Measurements from ENCODE around the gene ELF5. TPM values are rescaled to one million over a fixed set of nuclear protein-coding genes. Genes with fewer than 3 reads are reported as not detected.

The ELF5 gene
- total RNA-seq, 8 experiments from 2014 or later: 0.17 to 0.57 (median 0.28) TPM; not detected in 5

DNA sequence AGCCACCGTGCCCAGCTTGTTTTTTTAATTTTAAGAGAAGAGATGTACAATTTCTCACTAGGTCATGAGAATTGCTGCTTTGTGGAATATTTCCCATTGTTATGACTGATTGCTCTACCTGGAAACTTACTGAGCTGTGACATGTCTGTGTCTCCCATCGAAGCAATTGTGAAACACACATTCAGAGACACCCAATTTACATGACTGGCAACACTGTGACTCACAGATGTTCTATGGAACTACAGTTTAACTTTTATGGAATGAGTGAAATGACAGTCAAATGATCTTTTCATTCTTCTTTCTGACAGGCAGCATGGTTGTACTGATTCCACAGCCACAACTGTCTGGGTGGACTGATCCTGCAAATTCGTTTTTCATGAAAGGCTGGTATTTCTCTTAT, 32.3 kb downstream of the ELF5 start:
- Histone ChIP-seq H3K4me3 (no peak overlapping the region), H3K27ac (no peak overlapping the region), H3K4me1 (replicated peaks in 1 of 2) (no peaks in the 10 kb centered on the region)
- in situ Hi-C loops (cut with MboI; ENCODE audit: low pct_unique_long_range_greater_than_20kb in 2 of 9, low sequenced_read_pairs in 9 of 9, unreplicated experiment in 9 of 9): loop anchor here in 3 of 9 experiments (25.0 kb wide), 2 partner anchors 119 to 319 kb away; partner anchors contain the start of gene ABTB2 (in 2 of the 3)
- ATAC-seq (replicated peaks in 6 of 8): peak in 2 of 8 experiments; percentile 32 to 64
- 0 to 67% (median 48%) methylated on average over 1 to 3 of the region's 3 CpGs; no CpG with 5 or more reads in 5 of the 10 experiments for WGBS, 10 experiments

GRCh38 chr11:34480314-34480713, 33.3 kb downstream of the ELF5 start:
- ATAC-seq (replicated peaks in 6 of 8): no peak
- Histone ChIP-seq H3K4me3 (no peak overlapping the region), H3K4me1 (replicated peaks in 1 of 2) (no peaks in the 10 kb centered on the region), H3K27ac (no peak overlapping the region)
- in situ Hi-C loops (cut with MboI; ENCODE audit: low pct_unique_long_range_greater_than_20kb in 2 of 9, low sequenced_read_pairs in 9 of 9, unreplicated experiment in 9 of 9): loop anchor here in 3 of 9 experiments (25.0 kb wide), 2 partner anchors 118 to 318 kb away; partner anchors contain the start of gene ABTB2 (in 2 of the 3)
- 8 to 100% (median 30%) methylated on average over 1 to 3 of the region's 3 CpGs; no CpG with 5 or more reads in 4 of the 10 experiments for WGBS, 10 experiments

GRCh38 chr11:34478845-34479663, 34.5 kb downstream of the ELF5 start:
- Histone ChIP-seq H3K27ac (no peak overlapping the region), H3K4me3 (no peak overlapping the region), H3K4me1 (replicated peaks in 1 of 2) (peaks cover 0 to 8% of the 10 kb centered on the region in 2 donors)
- no peak for ATAC-seq (replicated peaks in 6 of 8)
- in situ Hi-C loops (cut with MboI; ENCODE audit: low pct_unique_long_range_greater_than_20kb in 2 of 9, low sequenced_read_pairs in 9 of 9, unreplicated experiment in 9 of 9): loop anchor here in 3 of 9 experiments (25.0 kb wide), 2 partner anchors 117 to 317 kb away; partner anchors contain the start of gene ABTB2 (in 2 of the 3)
- 19 to 92% (median 67%) methylated on average over 1 to 8 of the region's 8 CpGs; no CpG with 5 or more reads in 1 of the 10 experiments for WGBS, 10 experiments

- Histone ChIP-seq H3K27ac (no peak overlapping the region), H3K4me3 (no peak overlapping the region), H3K4me1 (replicated peaks in 1 of 2) (peaks cover 0 to 8% of the 10 kb centered on the region in 2 donors)
- in situ Hi-C loops (cut with MboI; ENCODE audit: low pct_unique_long_range_greater_than_20kb in 2 of 9, low sequenced_read_pairs in 9 of 9, unreplicated experiment in 9 of 9): loop anchor here in 3 of 9 experiments (25.0 kb wide), 2 partner anchors 115 to 315 kb away; partner anchors contain the start of gene ABTB2 (in 2 of the 3)
- 80 to 100% (median 93%) methylated on average over 1 to 4 of the region's 4 CpGs; no CpG with 5 or more reads in 6 of the 10 experiments for WGBS, 10 experiments
- ATAC-seq (replicated peaks in 6 of 8): no peak
Measured at GRCh38 chr11:34476849-34477248, 36.7 kb downstream of the ELF5 start.

DNA sequence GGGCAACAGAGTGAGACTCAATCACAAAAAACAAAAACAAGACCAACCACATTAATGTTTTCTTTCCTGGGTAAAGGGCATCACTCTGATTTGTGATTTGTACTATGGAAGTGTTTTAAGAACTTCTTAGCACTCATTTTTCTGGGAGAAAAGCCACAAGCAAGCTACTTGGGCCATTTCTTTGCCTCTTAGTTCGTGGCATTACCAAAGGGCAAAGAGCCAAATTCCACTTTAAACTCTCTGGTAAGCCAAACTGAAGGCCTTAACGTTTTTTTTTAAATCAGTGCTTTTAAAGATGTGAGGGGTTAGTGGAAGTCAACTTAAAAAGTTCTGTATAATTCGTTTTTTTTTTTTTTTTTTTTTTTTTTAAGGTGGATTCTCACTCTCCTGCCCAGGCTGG, 37.9 kb downstream of the ELF5 start:
- in situ Hi-C loops (cut with MboI; ENCODE audit: low pct_unique_long_range_greater_than_20kb in 2 of 9, low sequenced_read_pairs in 9 of 9, unreplicated experiment in 9 of 9): loop anchor here in 3 of 9 experiments (25.0 kb wide), 2 partner anchors 113 to 313 kb away; partner anchors contain the start of gene ABTB2 (in 2 of the 3)
- ATAC-seq (replicated peaks in 6 of 8): no peak
- WGBS, 10 experiments: 6 to 75% (median 45%) methylated on average over 1 to 3 of the region's 3 CpGs; no CpG with 5 or more reads in 1 of the 10 experiments
- Histone ChIP-seq H3K4me1 (replicated peaks in 1 of 2) (peaks cover 0 to 8% of the 10 kb centered on the region in 2 donors), H3K27ac (no peak overlapping the region), H3K4me3 (no peak overlapping the region)

- in situ Hi-C loops (cut with MboI; ENCODE audit: low pct_unique_long_range_greater_than_20kb in 2 of 9, low sequenced_read_pairs in 9 of 9, unreplicated experiment in 9 of 9): no loop called here
- no peak for ATAC-seq (replicated peaks in 6 of 8)
- no peak overlapping the region for H3K4me3 ChIP-seq
- H3K27ac ChIP-seq: no peak overlapping the region
- WGBS, 10 experiments: 80 to 100% (median 94%) methylated on average over 1 to 4 of the region's 4 CpGs
- H3K4me1 ChIP-seq (replicated peaks in 1 of 2): peaks cover 0 to 8% of the 10 kb centered on the region in 2 donors
Measured at GRCh38 chr11:34473603-34474169, 39.9 kb downstream of the ELF5 start.

- no peak overlapping the region for H3K4me3 ChIP-seq
- H3K4me1 ChIP-seq (replicated peaks in 1 of 2): no peaks in the 10 kb centered on the region
- 68 to 94% (median 91%) methylated on average over 2 to 8 of the region's 8 CpGs for WGBS, 10 experiments
- ATAC-seq (replicated peaks in 6 of 8): peak in 1 of 8 experiments; percentile 22
- no peak overlapping the region for H3K27ac ChIP-seq
- in situ Hi-C loops (cut with MboI; ENCODE audit: low pct_unique_long_range_greater_than_20kb in 2 of 9, low sequenced_read_pairs in 9 of 9, unreplicated experiment in 9 of 9): no loop called here
Measured at GRCh38 chr11:34468209-34468841, 45.3 kb downstream of the ELF5 start.

DNA sequence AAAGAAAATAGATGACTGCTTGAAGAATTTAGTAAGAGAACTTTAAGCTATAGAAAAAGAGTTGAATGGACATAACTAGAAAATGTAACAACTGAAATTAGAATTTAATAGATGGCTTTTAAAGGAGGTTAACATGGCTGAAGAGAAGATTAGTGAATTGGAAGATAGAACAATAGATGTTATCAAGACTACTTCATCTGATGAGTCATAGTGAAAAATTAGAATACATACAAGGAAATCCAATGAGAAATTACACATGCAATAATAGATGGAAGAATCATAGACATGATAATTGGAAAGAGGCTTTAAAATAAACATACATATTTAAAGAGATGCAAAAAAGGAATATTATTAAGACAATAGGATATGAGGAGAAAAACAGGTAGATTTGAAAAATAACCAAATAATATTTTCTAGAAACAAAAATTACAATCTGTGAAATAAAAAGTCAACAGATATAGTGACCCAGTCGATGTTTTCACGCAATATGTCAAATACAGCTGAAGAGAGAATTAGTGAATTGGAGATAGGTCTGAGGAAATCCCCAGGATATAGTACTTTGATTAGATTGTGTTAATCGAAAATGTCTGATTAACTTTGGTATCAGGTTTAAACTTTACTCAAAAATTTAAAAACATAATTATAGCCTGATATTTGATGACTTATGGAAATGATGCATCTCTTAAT, 46.6 kb downstream of the ELF5 start:
- Histone ChIP-seq H3K4me3 (no peak overlapping the region), H3K4me1 (replicated peaks in 1 of 2) (no peaks in the 10 kb centered on the region), H3K27ac (no peak overlapping the region)
- no peak for ATAC-seq (replicated peaks in 6 of 8)
- in situ Hi-C loops (cut with MboI; ENCODE audit: low pct_unique_long_range_greater_than_20kb in 2 of 9, low sequenced_read_pairs in 9 of 9, unreplicated experiment in 9 of 9): no loop called here
- WGBS, 10 experiments: 58 to 100% (median 77%) methylated on average over 1 to 3 of the region's 3 CpGs

- peak in 3 of 8 experiments; percentile 35 to 99 (median 97) for ATAC-seq (replicated peaks in 6 of 8)
- 38 to 93% (median 77%) methylated on average over 3 to 7 of the region's 7 CpGs for WGBS, 10 experiments
- in situ Hi-C loops (cut with MboI; ENCODE audit: low pct_unique_long_range_greater_than_20kb in 2 of 9, low sequenced_read_pairs in 9 of 9, unreplicated experiment in 9 of 9): no loop called here
- H3K4me1 ChIP-seq (replicated peaks in 1 of 2): no peaks in the 10 kb centered on the region
- H3K4me3 ChIP-seq: no peak overlapping the region
- H3K27ac ChIP-seq: no peak overlapping the region
Measured at GRCh38 chr11:34464591-34465051, 49.0 kb downstream of the ELF5 start.

- H3K27ac ChIP-seq: no peak overlapping the region
Measured at GRCh38 chr11:34461215-34461614, 52.4 kb downstream of the ELF5 start.

GRCh38 chr11:34460278-34460677, 53.3 kb downstream of the ELF5 start:
- in situ Hi-C loops (cut with MboI; ENCODE audit: low pct_unique_long_range_greater_than_20kb in 2 of 9, low sequenced_read_pairs in 9 of 9, unreplicated experiment in 9 of 9): no loop called here
- Histone ChIP-seq H3K4me1 (replicated peaks in 1 of 2) (no peaks in the 10 kb centered on the region), H3K27ac (no peak overlapping the region), H3K4me3 (no peak overlapping the region)
- no peak for ATAC-seq (replicated peaks in 6 of 8)
- 0 to 100% (median 80%) methylated on average over 1 to 4 of the region's 4 CpGs; no CpG with 5 or more reads in 2 of the 10 experiments for WGBS, 10 experiments

More at GRCh38 chr11:34461215-34461614, 52.4 kb downstream of the ELF5 start:
- WGBS, 10 experiments: 80 to 100% (median 95%) methylated on average over 1 to 8 of the region's 14 CpGs; no CpG with 5 or more reads in 3 of the 10 experiments
- no peak overlapping the region for H3K4me3 ChIP-seq
- no peak for ATAC-seq (replicated peaks in 6 of 8)
- in situ Hi-C loops (cut with MboI; ENCODE audit: low pct_unique_long_range_greater_than_20kb in 2 of 9, low sequenced_read_pairs in 9 of 9, unreplicated experiment in 9 of 9): no loop called here
- H3K4me1 ChIP-seq (replicated peaks in 1 of 2): no peaks in the 10 kb centered on the region

GRCh38 chr11:34459507-34460162, 54.0 kb downstream of the ELF5 start:
- 86 to 100% (median 98%) methylated on average over 1 to 3 of the region's 3 CpGs; no CpG with 5 or more reads in 4 of the 10 experiments for WGBS, 10 experiments
- H3K4me3 ChIP-seq: no peak overlapping the region
- ATAC-seq (replicated peaks in 6 of 8): no peak
- H3K4me1 ChIP-seq (replicated peaks in 1 of 2): no peaks in the 10 kb centered on the region
- in situ Hi-C loops (cut with MboI; ENCODE audit: low pct_unique_long_range_greater_than_20kb in 2 of 9, low sequenced_read_pairs in 9 of 9, unreplicated experiment in 9 of 9): no loop called here
- H3K27ac ChIP-seq: no peak overlapping the region

All from motor neuron (in vitro differentiated cells).